Adipose tissue (tissue), 3 donors: ENCODE results near the gene CASP1. TPM values are rescaled to one million over a fixed set of nuclear protein-coding genes. Genes with fewer than 3 reads are reported as not detected.

ENCODE experiments used
- H3K27ac ChIP-seq: one replicate; pipeline ENCODE4 v1.5.1; 2013; ENCODE audit warnings: low read depth, low read length
- WGBS, 3 donors: extraction: QIAGEN DNeasy Blood & Tissue Kit; methylation state at CpG; one replicate each; pipeline ENCODE4 v1.1.7; 2013; 5-methylcytosine and 5-hydroxymethylcytosine counted together
- polyA plus RNA-seq, 3 donors: library from polyadenylated mRNA; stranded (reverse); fragments of 200-250 nt; gene quantifications; one replicate each; pipeline ENCODE4 v1.2.3, GENCODE V29; 2013
- donor health status: healthy with polysubstance abuse.
- donor health status: Bipolar disorder and iron deficiency.
- donor health status: healthy.

CASP1 gene
- polyA plus RNA-seq, 3 donors: 4.3 to 24.5 (median 22.2) TPM

GRCh38 chr11:105000797-105001196 lies 34.1 kb downstream of the CASP1 start:
- WGBS, 3 donors: 76 to 86% (median 82%) methylated on average over 7 of the region's 7 CpGs

GRCh38 chr11:105000167-105000566 lies 34.8 kb downstream of the CASP1 start:
- 89 to 90% (median 89%) methylated on average over 5 of the region's 5 CpGs for WGBS, 3 donors
- H3K27ac ChIP-seq: no peak overlapping the region

More at GRCh38 chr11:105000797-105001196, 34.1 kb downstream of the CASP1 start:
- H3K27ac ChIP-seq: no peak overlapping the region

GRCh38 chr11:104999721-105000120 lies 35.2 kb downstream of the CASP1 start:
- H3K27ac ChIP-seq: no peak overlapping the region
- whole genome bisulfite sequencing, 3 donors: 73 to 82% (median 82%) methylated on average over 1 of the region's 1 CpG

- H3K27ac ChIP-seq: no peak overlapping the region
- WGBS, 3 donors: 65 to 79% (median 75%) methylated on average over 6 of the region's 6 CpGs
Observed at GRCh38 chr11:104997288-104997687, 37.7 kb downstream of the CASP1 start.

- H3K27ac ChIP-seq: no peak overlapping the region
- WGBS, 3 donors: 47 to 68% (median 55%) methylated on average over 2 of the region's 2 CpGs
Observed at GRCh38 chr11:104995001-104995408, 39.9 kb downstream of the CASP1 start.

GRCh38 chr11:104992781-104993180 lies 42.2 kb downstream of the CASP1 start:
- no peak overlapping the region for H3K27ac ChIP-seq
- WGBS, 3 donors: 69 to 83% (median 74%) methylated on average over 1 of the region's 1 CpG

GRCh38 chr11:104991994-104992393 lies 43.0 kb downstream of the CASP1 start:
- H3K27ac ChIP-seq: no peak overlapping the region
- WGBS, 3 donors: 51 to 87% (median 80%) methylated on average over 4 of the region's 4 CpGs

GRCh38 chr11:104984808-104985207 lies 50.1 kb downstream of the CASP1 start:
- H3K27ac ChIP-seq: no peak overlapping the region
- 51 to 76% (median 64%) methylated on average over 3 of the region's 3 CpGs for WGBS, 3 donors

- no peak overlapping the region for H3K27ac ChIP-seq
- 81 to 87% (median 85%) methylated on average over 1 of the region's 1 CpG for WGBS, 3 donors
Observed at GRCh38 chr11:104979839-104980238, 55.1 kb downstream of the CASP1 start.

Other genes with a start within 250 kb of the CASP1 start
- under 1 TPM; 0.07 to 0.56 (median 0.31) TPM for gene CASP12, start 136.7 kb downstream of the CASP1 start, polyA plus RNA-seq
- 100 to 1,000 TPM in 1 of 3 donors, 10 to 100 TPM in 2; 68.6 to 105 (median 87.4) TPM for gene CASP4, start 66.6 kb downstream of the CASP1 start, polyA plus RNA-seq
- 1 to 10 TPM in 1 of 3 donors, under 1 TPM in 2; 0.14 to 1.2 (median 0.51) TPM for gene CASP5, start 12.0 kb downstream of the CASP1 start, polyA plus RNA-seq
- gene CARD16, start 10.2 kb upstream of the CASP1 start, polyA plus RNA-seq: 10 to 100 TPM in 2 of 3 donors, 1 to 10 TPM in 1; 3.3 to 52.2 (median 22.1) TPM
- not detected for gene CARD18, start 104.6 kb upstream of the CASP1 start, polyA plus RNA-seq